ENCODE measurements around the gene BICD1. TPM values are rescaled to one million over a fixed set of nuclear protein-coding genes. Genes with fewer than 3 reads are reported as not detected.

BICD1 gene
- total RNA-seq, 6 experiments from 2014 or later = 24.5 to 36.6 (median 32.4) TPM

DNA sequence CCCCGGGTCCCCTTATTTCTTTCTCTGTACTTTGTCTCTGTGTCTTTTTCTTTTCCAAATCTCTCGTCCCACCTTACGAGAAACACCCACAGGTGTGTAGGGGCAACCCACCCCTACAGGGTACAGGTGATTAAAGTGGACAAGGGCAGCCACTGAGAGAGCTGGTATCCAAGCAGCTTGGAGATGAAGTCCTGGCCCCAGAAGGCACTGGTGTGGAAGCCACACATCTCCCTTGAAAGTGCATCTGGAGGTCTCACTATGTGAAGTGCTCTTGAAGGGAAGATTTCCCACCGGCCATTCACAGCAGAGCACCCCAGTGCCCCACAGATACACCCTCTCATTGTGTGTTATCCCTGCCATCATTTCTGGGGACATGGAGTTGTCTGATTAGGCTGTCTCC lies 6.3 kb upstream of the BICD1 start:
- no peaks in the 10 kb centered on the region for H3K4me1 Mint-ChIP-seq (ENCODE audit: low read depth)
- no peak overlapping the region for H3K4me3 Mint-ChIP-seq
- H3K9me3 Mint-ChIP-seq = no peaks in the 10 kb centered on the region

DNA sequence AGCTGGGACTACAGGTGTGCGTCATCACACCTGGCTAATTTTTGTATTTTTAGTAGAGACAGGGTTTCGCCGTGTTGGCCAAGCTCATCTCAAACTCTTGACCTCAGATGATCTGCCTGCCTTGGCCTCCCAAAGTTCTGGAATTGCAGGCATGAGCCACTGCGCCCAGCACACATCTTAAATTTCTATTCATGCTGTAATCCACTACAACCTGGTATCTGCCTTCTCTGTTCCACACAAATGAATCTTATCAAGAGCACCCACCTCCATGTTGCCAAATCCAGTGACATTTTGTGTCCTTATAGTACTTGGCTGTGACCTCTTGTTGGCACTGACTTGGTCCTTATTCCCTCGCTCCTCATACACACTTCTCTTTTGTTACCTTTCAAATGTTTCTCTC lies 5.8 kb upstream of the BICD1 start:
- Mint-ChIP-seq H3K9me3 (no peaks in the 10 kb centered on the region), H3K27ac (no peak overlapping the region), H3K27me3 (ENCODE audit: insufficient read depth) (peaks cover 8% of the 10 kb centered on the region), H3K4me3 (no peak overlapping the region), H3K4me1 (ENCODE audit: low read depth) (peaks cover 4% of the 10 kb centered on the region), H3K36me3 (ENCODE audit: low read depth) (no peaks in the 10 kb centered on the region)
- TF ChIP-seq, protein P1, sequence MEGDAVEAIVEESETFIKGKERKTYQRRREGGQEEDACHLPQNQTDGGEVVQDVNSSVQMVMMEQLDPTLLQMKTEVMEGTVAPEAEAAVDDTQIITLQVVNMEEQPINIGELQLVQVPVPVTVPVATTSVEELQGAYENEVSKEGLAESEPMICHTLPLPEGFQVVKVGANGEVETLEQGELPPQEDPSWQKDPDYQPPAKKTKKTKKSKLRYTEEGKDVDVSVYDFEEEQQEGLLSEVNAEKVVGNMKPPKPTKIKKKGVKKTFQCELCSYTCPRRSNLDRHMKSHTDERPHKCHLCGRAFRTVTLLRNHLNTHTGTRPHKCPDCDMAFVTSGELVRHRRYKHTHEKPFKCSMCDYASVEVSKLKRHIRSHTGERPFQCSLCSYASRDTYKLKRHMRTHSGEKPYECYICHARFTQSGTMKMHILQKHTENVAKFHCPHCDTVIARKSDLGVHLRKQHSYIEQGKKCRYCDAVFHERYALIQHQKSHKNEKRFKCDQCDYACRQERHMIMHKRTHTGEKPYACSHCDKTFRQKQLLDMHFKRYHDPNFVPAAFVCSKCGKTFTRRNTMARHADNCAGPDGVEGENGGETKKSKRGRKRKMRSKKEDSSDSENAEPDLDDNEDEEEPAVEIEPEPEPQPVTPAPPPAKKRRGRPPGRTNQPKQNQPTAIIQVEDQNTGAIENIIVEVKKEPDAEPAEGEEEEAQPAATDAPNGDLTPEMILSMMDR (IDR thresholded peaks at IDR 0.05) = no peak
- no peak for DNase-seq

More for the DNA sequence above, 6.3 kb upstream of the BICD1 start:
- Mint-ChIP-seq H3K27ac (no peak overlapping the region), H3K27me3 (ENCODE audit: insufficient read depth) (peaks cover 10% of the 10 kb centered on the region), H3K36me3 (ENCODE audit: low read depth) (no peaks in the 10 kb centered on the region)
- no peak for DNase-seq
- TF ChIP-seq, protein P1 (IDR thresholded peaks at IDR 0.05) = no peak

DNA sequence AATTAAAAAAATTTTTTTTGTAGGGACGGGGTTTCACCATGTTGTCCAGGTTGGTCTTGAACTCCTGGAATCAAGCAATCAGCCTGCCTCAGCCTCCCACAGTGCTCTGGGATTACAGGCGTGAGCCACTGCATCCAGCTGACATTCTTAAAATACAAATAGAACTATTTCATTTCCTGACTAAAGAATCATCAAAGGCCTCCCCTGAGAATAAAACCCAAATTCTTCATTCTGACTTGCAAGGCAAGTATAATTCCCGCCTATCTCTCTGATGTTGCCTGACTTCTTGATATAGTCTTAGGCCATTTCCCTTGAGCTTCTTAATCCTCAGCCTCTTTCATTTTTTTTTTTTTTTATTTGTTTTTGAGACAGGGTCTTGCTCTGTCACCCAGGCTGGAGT lies 4.4 kb upstream of the BICD1 start:
- H3K4me3 Mint-ChIP-seq = no peak overlapping the region
- TF ChIP-seq, protein P1 (IDR thresholded peaks at IDR 0.05) = no peak
- no peaks in the 10 kb centered on the region for H3K9me3 Mint-ChIP-seq
- H3K36me3 Mint-ChIP-seq (ENCODE audit: low read depth) = no peaks in the 10 kb centered on the region
- peaks cover 8% of the 10 kb centered on the region for H3K4me1 Mint-ChIP-seq (ENCODE audit: low read depth)
- peaks cover 8% of the 10 kb centered on the region for H3K27me3 Mint-ChIP-seq (ENCODE audit: insufficient read depth)
- H3K27ac Mint-ChIP-seq = no peak overlapping the region
- no peak for DNase-seq

DNA sequence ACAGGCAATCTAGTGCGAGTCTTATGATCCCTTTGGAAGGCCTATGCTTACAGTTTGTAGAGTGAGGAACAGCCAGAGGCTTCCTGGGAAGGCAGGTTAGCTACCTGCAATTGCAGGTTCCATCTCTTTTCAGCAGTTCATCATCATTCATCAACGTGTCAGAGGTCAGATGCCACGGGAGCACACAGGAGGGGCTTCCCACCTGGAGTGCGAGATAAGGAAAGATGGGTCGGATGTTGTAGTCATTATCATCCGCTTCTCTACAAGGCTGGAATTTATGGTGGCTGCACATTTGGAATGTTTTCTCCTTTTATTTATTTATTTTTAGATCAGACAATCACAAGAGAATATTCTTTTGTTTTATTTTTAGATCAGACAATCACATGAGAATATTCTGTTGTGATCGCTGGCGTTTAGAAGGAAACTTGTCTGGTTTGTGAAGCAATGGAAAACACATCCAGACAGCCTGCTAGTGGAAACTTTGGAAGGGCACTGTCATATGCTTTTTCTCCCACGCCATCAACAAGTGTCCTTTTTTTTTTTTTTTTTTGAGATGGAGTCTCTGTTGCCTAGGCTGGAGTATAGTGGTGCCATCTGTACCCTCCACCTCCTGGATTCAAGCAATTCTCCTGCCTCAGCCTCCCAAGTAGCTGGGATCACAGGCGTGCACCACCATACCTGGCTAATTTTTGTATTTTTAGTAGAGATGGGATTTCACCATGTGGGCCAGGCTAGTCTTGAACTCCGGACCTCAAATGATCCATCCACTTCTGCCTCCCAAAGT lies 1.9 kb upstream of the BICD1 start:
- Mint-ChIP-seq H3K27me3 (ENCODE audit: insufficient read depth) (peaks cover 8% of the 10 kb centered on the region; the same call in 1 of the 2 replicates), H3K36me3 (ENCODE audit: low read depth) (no peaks in the 10 kb centered on the region; the same call in 1 of the 2 replicates), H3K9me3 (no peaks in the 10 kb centered on the region), H3K4me1 (ENCODE audit: low read depth) (peaks cover 17% of the 10 kb centered on the region), H3K4me3 (no peak overlapping the region), H3K27ac (no peak overlapping the region)
- TF ChIP-seq, protein P1 (IDR thresholded peaks at IDR 0.05) = no peak
- no peak for DNase-seq

DNA sequence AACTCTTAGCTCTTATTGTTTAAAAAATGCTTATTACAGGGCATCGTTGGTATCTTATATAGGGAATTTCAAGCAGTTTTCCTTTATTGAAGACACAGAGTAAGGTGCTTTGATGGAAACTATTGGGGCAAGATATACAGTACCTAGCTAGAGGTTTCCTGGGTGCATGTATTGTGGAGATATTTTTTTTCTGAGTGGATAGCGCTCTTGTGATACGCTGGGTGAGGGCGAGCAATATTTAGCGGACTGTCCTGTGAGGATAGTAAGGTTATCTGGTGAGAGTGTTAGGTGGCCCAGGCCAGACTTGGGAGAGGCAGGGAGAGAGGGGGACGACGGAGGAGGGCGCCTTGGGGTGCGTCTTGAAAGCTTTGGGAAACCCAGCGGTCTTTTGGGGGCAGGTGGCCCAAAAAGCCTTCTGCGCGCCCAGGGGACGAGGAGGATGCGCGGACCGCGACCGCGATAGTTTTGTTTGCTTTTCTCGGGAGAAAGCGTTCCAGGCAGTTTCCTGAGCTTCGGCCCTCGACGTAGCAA lies 596 bp upstream of the BICD1 start:
- Mint-ChIP-seq H3K9me3 (no peaks in the 10 kb centered on the region), H3K27ac (peak overlapping the region; percentile 67), H3K36me3 (ENCODE audit: low read depth) (no peaks in the 10 kb centered on the region; the same call in none of the 2 replicates), H3K4me3 (peak overlapping the region; percentile 85), H3K27me3 (ENCODE audit: insufficient read depth) (peaks cover 4% of the 10 kb centered on the region; the same call in 1 of the 2 replicates), H3K4me1 (ENCODE audit: low read depth) (peaks cover 26% of the 10 kb centered on the region)
- no peak for DNase-seq
- TF ChIP-seq, protein P1 (IDR thresholded peaks at IDR 0.05) = no peak
